Caki2 (cell line): Measurements from ENCODE around the gene STXBP6. TPM values are rescaled to one million over a fixed set of nuclear protein-coding genes. Genes with fewer than 3 reads are reported as not detected.

ENCODE experiments used
- DNase-seq: peaks from one replicate; pipeline ENCODE4 v3.0.0-alpha.2; 2015; ENCODE audit warnings: low read depth
- in situ Hi-C: cut with HindIII; loops from 2 replicates; pipeline ENCODE4 v1.10.0; 2016; ENCODE audit warnings: low sequenced_read_pairs, low pct_unique_long_range_greater_than_20kb, mixed read lengths
- total RNA-seq: library from RNA; depleted of rRNA; stranded (reverse); fragments of >200 nt; shearing (Covaris generic); gene quantifications from 2 replicates; pipeline ENCODE4 v1.2.3, GENCODE V29; 2014; ENCODE audit warnings: low replicate concordance

The STXBP6 gene
- total RNA-seq, 1 experiment from 2014 or later, result 14.9 TPM

GRCh38 chr14:25034803-25035681 lies 14.9 kb downstream of the STXBP6 start:
- in situ Hi-C loops, result no loop called here

GRCh38 chr14:25033358-25033757 lies 16.6 kb downstream of the STXBP6 start:
- in situ Hi-C loops, result no loop called here

More at GRCh38 chr14:25034803-25035681, 14.9 kb downstream of the STXBP6 start:
- no peak for DNase-seq

GRCh38 chr14:25032092-25032784 lies 17.7 kb downstream of the STXBP6 start:
- in situ Hi-C loops, result no loop called here

More at GRCh38 chr14:25033358-25033757, 16.6 kb downstream of the STXBP6 start:
- DNase-seq, result no peak

GRCh38 chr14:25026476-25027137 lies 23.3 kb downstream of the STXBP6 start:
- no peak for DNase-seq
- in situ Hi-C loops, result no loop called here

More at GRCh38 chr14:25032092-25032784, 17.7 kb downstream of the STXBP6 start:
- DNase-seq, result peak; percentile 54

- in situ Hi-C loops, result no loop called here
- no peak for DNase-seq
Measured at GRCh38 chr14:25019892-25020291, 30.1 kb downstream of the STXBP6 start.

GRCh38 chr14:25017562-25017961 lies 32.4 kb downstream of the STXBP6 start:
- in situ Hi-C loops, result no loop called here
- DNase-seq, result no peak

GRCh38 chr14:25015761-25016160 lies 34.2 kb downstream of the STXBP6 start:
- in situ Hi-C loops, result no loop called here
- DNase-seq, result no peak

GRCh38 chr14:25014440-25014839 lies 35.5 kb downstream of the STXBP6 start:
- in situ Hi-C loops, result no loop called here
- DNase-seq, result no peak

GRCh38 chr14:25011095-25011494 lies 38.9 kb downstream of the STXBP6 start:
- in situ Hi-C loops, result no loop called here
- DNase-seq, result no peak

- DNase-seq, result no peak
Measured at GRCh38 chr14:25010471-25010870, 39.5 kb downstream of the STXBP6 start.

GRCh38 chr14:25009891-25010290 lies 40.1 kb downstream of the STXBP6 start:
- in situ Hi-C loops, result no loop called here
- DNase-seq, result peak; percentile 29

More at GRCh38 chr14:25010471-25010870, 39.5 kb downstream of the STXBP6 start:
- in situ Hi-C loops, result no loop called here

- in situ Hi-C loops, result no loop called here
- DNase-seq, result no peak
Measured at GRCh38 chr14:25007832-25008231, 42.1 kb downstream of the STXBP6 start.

GRCh38 chr14:25006961-25007795 lies 42.8 kb downstream of the STXBP6 start:
- in situ Hi-C loops, result no loop called here
- DNase-seq, result peak; percentile 69

GRCh38 chr14:25006031-25006430 lies 43.9 kb downstream of the STXBP6 start:
- in situ Hi-C loops, result no loop called here
- no peak for DNase-seq

GRCh38 chr14:25004389-25004809 lies 45.5 kb downstream of the STXBP6 start:
- in situ Hi-C loops, result no loop called here

GRCh38 chr14:25003537-25003936 lies 46.4 kb downstream of the STXBP6 start:
- in situ Hi-C loops, result no loop called here
- DNase-seq, result no peak

More at GRCh38 chr14:25004389-25004809, 45.5 kb downstream of the STXBP6 start:
- DNase-seq, result no peak

- in situ Hi-C loops, result no loop called here
- no peak for DNase-seq
Measured at GRCh38 chr14:25001601-25002000, 48.3 kb downstream of the STXBP6 start.

GRCh38 chr14:25001156-25001555 lies 48.8 kb downstream of the STXBP6 start:
- in situ Hi-C loops, result no loop called here
- DNase-seq, result no peak
